HEK293 (cell line): Measurements from ENCODE around the gene BCLAF1.

ENCODE experiments used
- CTCF ChIA-PET: fragments of 350-600 bp; formaldehyde crosslinking; extraction: SDS; loops from one replicate; lab custom pipeline; 2021; ENCODE audit warnings: antibody characterized with exemption; lab: Yijun Ruan, JAX
- POLR2A ChIA-PET: fragments of 300-600 bp; formaldehyde crosslinking; extraction: SDS; loops from one replicate; lab custom pipeline; 2020; ENCODE audit warnings: antibody characterized with exemption, inconsistent platforms; lab: Yijun Ruan, JAX
- H3K27ac ChIP-seq: fragments of 200-500 bp; sonication (Bioruptor generic); 2 replicates; pipeline ENCODE4 v1.5.1; 2014; ENCODE audit warnings: low read depth, low read length, control low read depth, inconsistent platforms; ENCODE audit errors: extremely low read depth
- H3K36me3 ChIP-seq, 2 experiments: fragments of 200-500 bp in 1 of 2; sonication (Bioruptor generic) in 1 of 2; 1 replicate in 1 of 2; 2 replicates in 1 of 2; pipeline ENCODE4 v1.5.1; 2014 to 2017; ENCODE audit warnings: inconsistent platforms in 2 of 2, low read length in 2 of 2; ENCODE audit not compliant: control insufficient read depth in 2 of 2, insufficient read depth in 1 of 2
- H3K4me1 ChIP-seq: fragments of 200-500 bp; sonication (Bioruptor generic); 2 replicates; pipeline ENCODE4 v1.5.1; 2014; ENCODE audit warnings: mild to moderate bottlenecking, low read length, inconsistent platforms; ENCODE audit not compliant: control insufficient read depth, insufficient read depth
- H3K4me3 ChIP-seq: 2 replicates; pipeline ENCODE4 v1.5.1; 2011; ENCODE audit warnings: low read depth, mild to moderate bottlenecking, control low read depth, low read length, moderate library complexity
- H3K9me3 ChIP-seq: fragments of 200-500 bp; sonication (Bioruptor generic); 2 replicates; pipeline ENCODE4 v1.5.1; 2014; ENCODE audit warnings: low read depth, low read length, inconsistent platforms; ENCODE audit not compliant: control insufficient read depth, insufficient read depth
- HIC1 ChIP-seq: fragments of 450-650 bp; formaldehyde crosslinking; IDR thresholded peaks from 2 replicates; pipeline ENCODE4 v1.5.1; 2016; ENCODE audit warnings: missing biosample characterization, missing genetic modification characterization
- OVOL3 ChIP-seq: fragments of 450-650 bp; formaldehyde crosslinking; IDR thresholded peaks from 2 replicates; pipeline ENCODE4 v1.5.1; 2016; ENCODE audit warnings: missing biosample characterization, missing genetic modification characterization
- TCF7L2 ChIP-seq: IDR thresholded peaks from 2 replicates; pipeline ENCODE4 v1.6.1; 2011; ENCODE audit warnings: low read depth, mild to moderate bottlenecking, inconsistent platforms, low read length, moderate library complexity, borderline replicate concordance
- ZFP41 ChIP-seq: fragments of 450-650 bp; formaldehyde crosslinking; IDR thresholded peaks from 2 replicates; pipeline ENCODE4 v1.5.1; 2016; ENCODE audit warnings: missing biosample characterization, missing genetic modification characterization, borderline replicate concordance
- ZFP69B ChIP-seq: fragments of 450-650 bp; formaldehyde crosslinking; IDR thresholded peaks from 2 replicates; pipeline ENCODE4 v1.5.1; 2016; ENCODE audit warnings: missing biosample characterization, missing genetic modification characterization
- ZNF10 ChIP-seq: fragments of 450-650 bp; formaldehyde crosslinking; IDR thresholded peaks from 2 replicates; pipeline ENCODE4 v1.5.1; 2017; ENCODE audit warnings: missing biosample characterization, missing genetic modification characterization
- ZNF2 ChIP-seq: fragments of 450-650 bp; formaldehyde crosslinking; IDR thresholded peaks from 2 replicates; pipeline ENCODE4 v1.5.1; 2016; ENCODE audit warnings: missing biosample characterization, missing genetic modification characterization
- ZNF302 ChIP-seq: fragments of 450-650 bp; formaldehyde crosslinking; IDR thresholded peaks from 2 replicates; pipeline ENCODE4 v1.5.1; 2016; ENCODE audit warnings: missing biosample characterization, missing genetic modification characterization, low read depth
- ZNF362 ChIP-seq: fragments of 450-650 bp; formaldehyde crosslinking; IDR thresholded peaks from 2 replicates; pipeline ENCODE4 v1.5.1; 2016; ENCODE audit warnings: missing biosample characterization, missing genetic modification characterization
- ZNF530 ChIP-seq: fragments of 450-650 bp; formaldehyde crosslinking; IDR thresholded peaks from 2 replicates; pipeline ENCODE4 v1.5.1; 2016; ENCODE audit warnings: low read depth, missing biosample characterization, missing genetic modification characterization
- ZNF610 ChIP-seq: fragments of 450-650 bp; formaldehyde crosslinking; IDR thresholded peaks from 2 replicates; pipeline ENCODE4 v1.5.1; 2016; ENCODE audit warnings: missing biosample characterization, missing genetic modification characterization, borderline replicate concordance
- ZSCAN23 ChIP-seq: fragments of 450-650 bp; formaldehyde crosslinking; IDR thresholded peaks from 2 replicates; pipeline ENCODE4 v1.5.1; 2016; ENCODE audit warnings: missing biosample characterization, missing genetic modification characterization
- TF ChIP-seq, protein P1 (sequence below): fragments of 450-650 bp; formaldehyde crosslinking; IDR thresholded peaks from 2 replicates; pipeline ENCODE4 v1.5.1; 2016; ENCODE audit warnings: missing biosample characterization, missing genetic modification characterization
- TF ChIP-seq, protein P2 (sequence below): fragments of 450-650 bp; formaldehyde crosslinking; IDR thresholded peaks from 2 replicates; pipeline ENCODE4 v1.5.1; 2016; ENCODE audit warnings: missing biosample characterization, missing genetic modification characterization
- TF ChIP-seq, protein P3 (sequence below): fragments of 450-650 bp; formaldehyde crosslinking; IDR thresholded peaks from 2 replicates; pipeline ENCODE4 v1.5.1; 2016; ENCODE audit warnings: missing biosample characterization, missing genetic modification characterization
- TF ChIP-seq, protein P4 (sequence below): sonication (generic); formaldehyde crosslinking; IDR thresholded peaks from 2 replicates; pipeline ENCODE4 v1.8.1; 2022; ENCODE audit warnings: mild to moderate bottlenecking, moderate library complexity, missing genetic modification reagents
- TF ChIP-seq, protein P5 (sequence below): fragments of 450-650 bp; formaldehyde crosslinking; IDR thresholded peaks from 2 replicates; pipeline ENCODE4 v1.5.1; 2016; ENCODE audit warnings: missing biosample characterization, missing genetic modification characterization, borderline replicate concordance
- TF ChIP-seq, protein P6 (sequence below): fragments of 450-650 bp; formaldehyde crosslinking; IDR thresholded peaks from 2 replicates; pipeline ENCODE4 v1.5.1; 2016; ENCODE audit warnings: missing biosample characterization, missing genetic modification characterization
- TF ChIP-seq, protein P7 (sequence below): fragments of 450-650 bp; formaldehyde crosslinking; IDR thresholded peaks from 2 replicates; pipeline ENCODE4 v1.5.1; 2017; ENCODE audit warnings: missing biosample characterization, mild to moderate bottlenecking, missing genetic modification characterization, moderate library complexity

Gene BCLAF1

GRCh38 chr6:136209496-136209895 lies 80.2 kb downstream of the BCLAF1 start:
- no peaks in the 10 kb centered on the region for H3K4me1 ChIP-seq
- H3K36me3 ChIP-seq: no peaks in the 10 kb centered on the region
- TF ChIP-seq ZSCAN23 (no peak), ZNF530 (tag by site-specific recombination) (no peak)
- TF ChIP-seq, protein P1, sequence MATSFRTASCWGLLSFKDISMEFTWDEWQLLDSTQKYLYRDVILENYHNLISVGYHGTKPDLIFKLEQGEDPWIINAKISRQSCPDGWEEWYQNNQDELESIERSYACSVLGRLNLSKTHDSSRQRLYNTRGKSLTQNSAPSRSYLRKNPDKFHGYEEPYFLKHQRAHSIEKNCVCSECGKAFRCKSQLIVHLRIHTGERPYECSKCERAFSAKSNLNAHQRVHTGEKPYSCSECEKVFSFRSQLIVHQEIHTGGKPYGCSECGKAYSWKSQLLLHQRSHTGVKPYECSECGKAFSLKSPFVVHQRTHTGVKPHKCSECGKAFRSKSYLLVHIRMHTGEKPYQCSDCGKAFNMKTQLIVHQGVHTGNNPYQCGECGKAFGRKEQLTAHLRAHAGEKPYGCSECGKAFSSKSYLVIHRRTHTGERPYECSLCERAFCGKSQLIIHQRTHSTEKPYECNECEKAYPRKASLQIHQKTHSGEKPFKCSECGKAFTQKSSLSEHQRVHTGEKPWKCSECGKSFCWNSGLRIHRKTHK: no peak
- TF ChIP-seq, protein P2, sequence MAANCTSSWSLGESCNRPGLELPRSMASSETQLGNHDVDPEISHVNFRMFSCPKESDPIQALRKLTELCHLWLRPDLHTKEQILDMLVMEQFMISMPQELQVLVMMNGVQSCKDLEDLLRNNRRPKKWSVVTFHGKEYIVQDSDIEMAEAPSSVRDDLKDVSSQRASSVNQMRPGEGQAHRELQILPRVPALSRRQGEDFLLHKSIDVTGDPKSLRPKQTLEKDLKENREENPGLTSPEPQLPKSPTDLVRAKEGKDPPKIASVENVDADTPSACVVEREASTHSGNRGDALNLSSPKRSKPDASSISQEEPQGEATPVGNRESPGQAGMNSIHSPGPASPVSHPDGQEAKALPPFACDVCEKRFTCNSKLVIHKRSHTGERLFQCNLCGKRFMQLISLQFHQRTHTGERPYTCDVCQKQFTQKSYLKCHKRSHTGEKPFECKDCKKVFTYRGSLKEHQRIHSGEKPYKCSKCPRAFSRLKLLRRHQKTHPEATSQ (tag by site-specific recombination): no peak
- H3K27ac ChIP-seq: no peak overlapping the region
- no peak overlapping the region for H3K4me3 ChIP-seq
- CTCF ChIA-PET: interaction anchor here (4.8 kb wide), 1 partner anchor 17 kb away, joined by 26 read pairs; no protein-coding TSS in a partner anchor
- no peaks in the 10 kb centered on the region for H3K9me3 ChIP-seq
- POLR2A ChIA-PET: no interaction called here

GRCh38 chr6:136208783-136209182 lies 80.9 kb downstream of the BCLAF1 start:
- ChIA-PET CTCF (no interaction called here), POLR2A (no interaction called here)
- no peak overlapping the region for H3K4me3 ChIP-seq
- no peak overlapping the region for H3K27ac ChIP-seq
- no peaks in the 10 kb centered on the region for H3K4me1 ChIP-seq
- H3K36me3 ChIP-seq: no peaks in the 10 kb centered on the region
- H3K9me3 ChIP-seq: no peaks in the 10 kb centered on the region
- TF ChIP-seq OVOL3 (tag by site-specific recombination) (no peak), ZNF2 (tag by site-specific recombination) (no peak), HIC1 (tag by site-specific recombination) (no peak), ZNF10 (tag by site-specific recombination) (no peak), ZNF610 (tag by site-specific recombination) (no peak), ZNF302 (tag by site-specific recombination) (no peak), ZFP41 (tag by site-specific recombination) (no peak), ZNF362 (no peak), TCF7L2 (no peak), ZFP69B (tag by site-specific recombination) (no peak)
- TF ChIP-seq, protein P3, sequence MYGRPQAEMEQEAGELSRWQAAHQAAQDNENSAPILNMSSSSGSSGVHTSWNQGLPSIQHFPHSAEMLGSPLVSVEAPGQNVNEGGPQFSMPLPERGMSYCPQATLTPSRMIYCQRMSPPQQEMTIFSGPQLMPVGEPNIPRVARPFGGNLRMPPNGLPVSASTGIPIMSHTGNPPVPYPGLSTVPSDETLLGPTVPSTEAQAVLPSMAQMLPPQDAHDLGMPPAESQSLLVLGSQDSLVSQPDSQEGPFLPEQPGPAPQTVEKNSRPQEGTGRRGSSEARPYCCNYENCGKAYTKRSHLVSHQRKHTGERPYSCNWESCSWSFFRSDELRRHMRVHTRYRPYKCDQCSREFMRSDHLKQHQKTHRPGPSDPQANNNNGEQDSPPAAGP (tag by site-specific recombination): no peak
- TF ChIP-seq, protein P4, sequence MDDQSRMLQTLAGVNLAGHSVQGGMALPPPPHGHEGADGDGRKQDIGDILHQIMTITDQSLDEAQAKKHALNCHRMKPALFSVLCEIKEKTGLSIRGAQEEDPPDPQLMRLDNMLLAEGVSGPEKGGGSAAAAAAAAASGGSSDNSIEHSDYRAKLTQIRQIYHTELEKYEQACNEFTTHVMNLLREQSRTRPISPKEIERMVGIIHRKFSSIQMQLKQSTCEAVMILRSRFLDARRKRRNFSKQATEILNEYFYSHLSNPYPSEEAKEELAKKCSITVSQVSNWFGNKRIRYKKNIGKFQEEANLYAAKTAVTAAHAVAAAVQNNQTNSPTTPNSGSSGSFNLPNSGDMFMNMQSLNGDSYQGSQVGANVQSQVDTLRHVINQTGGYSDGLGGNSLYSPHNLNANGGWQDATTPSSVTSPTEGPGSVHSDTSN (CRISPR knock-in tag): no peak
- TF ChIP-seq, protein P5, sequence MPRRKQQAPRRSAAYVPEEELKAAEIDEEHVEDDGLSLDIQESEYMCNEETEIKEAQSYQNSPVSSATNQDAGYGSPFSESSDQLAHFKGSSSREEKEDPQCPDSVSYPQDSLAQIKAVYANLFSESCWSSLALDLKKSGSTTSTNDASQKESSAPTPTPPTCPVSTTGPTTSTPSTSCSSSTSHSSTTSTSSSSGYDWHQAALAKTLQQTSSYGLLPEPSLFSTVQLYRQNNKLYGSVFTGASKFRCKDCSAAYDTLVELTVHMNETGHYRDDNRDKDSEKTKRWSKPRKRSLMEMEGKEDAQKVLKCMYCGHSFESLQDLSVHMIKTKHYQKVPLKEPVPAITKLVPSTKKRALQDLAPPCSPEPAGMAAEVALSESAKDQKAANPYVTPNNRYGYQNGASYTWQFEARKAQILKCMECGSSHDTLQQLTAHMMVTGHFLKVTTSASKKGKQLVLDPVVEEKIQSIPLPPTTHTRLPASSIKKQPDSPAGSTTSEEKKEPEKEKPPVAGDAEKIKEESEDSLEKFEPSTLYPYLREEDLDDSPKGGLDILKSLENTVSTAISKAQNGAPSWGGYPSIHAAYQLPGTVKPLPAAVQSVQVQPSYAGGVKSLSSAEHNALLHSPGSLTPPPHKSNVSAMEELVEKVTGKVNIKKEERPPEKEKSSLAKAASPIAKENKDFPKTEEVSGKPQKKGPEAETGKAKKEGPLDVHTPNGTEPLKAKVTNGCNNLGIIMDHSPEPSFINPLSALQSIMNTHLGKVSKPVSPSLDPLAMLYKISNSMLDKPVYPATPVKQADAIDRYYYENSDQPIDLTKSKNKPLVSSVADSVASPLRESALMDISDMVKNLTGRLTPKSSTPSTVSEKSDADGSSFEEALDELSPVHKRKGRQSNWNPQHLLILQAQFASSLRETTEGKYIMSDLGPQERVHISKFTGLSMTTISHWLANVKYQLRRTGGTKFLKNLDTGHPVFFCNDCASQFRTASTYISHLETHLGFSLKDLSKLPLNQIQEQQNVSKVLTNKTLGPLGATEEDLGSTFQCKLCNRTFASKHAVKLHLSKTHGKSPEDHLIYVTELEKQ (tag by site-specific recombination): no peak
- TF ChIP-seq, protein P6, sequence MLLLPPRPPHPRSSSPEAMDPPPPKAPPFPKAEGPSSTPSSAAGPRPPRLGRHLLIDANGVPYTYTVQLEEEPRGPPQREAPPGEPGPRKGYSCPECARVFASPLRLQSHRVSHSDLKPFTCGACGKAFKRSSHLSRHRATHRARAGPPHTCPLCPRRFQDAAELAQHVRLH (tag by site-specific recombination): no peak
- TF ChIP-seq, protein P7, sequence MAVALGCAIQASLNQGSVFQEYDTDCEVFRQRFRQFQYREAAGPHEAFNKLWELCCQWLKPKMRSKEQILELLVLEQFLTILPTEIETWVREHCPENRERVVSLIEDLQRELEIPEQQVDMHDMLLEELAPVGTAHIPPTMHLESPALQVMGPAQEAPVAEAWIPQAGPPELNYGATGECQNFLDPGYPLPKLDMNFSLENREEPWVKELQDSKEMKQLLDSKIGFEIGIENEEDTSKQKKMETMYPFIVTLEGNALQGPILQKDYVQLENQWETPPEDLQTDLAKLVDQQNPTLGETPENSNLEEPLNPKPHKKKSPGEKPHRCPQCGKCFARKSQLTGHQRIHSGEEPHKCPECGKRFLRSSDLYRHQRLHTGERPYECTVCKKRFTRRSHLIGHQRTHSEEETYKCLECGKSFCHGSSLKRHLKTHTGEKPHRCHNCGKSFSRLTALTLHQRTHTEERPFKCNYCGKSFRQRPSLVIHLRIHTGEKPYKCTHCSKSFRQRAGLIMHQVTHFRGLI (tag by site-specific recombination): no peak
